Muscle layer of colon (tissue), 2 donors: ENCODE data around the gene ABHD17C.

Source experiments
- H3K27ac ChIP-seq: one replicate; pipeline ENCODE4 v1.7.0; 2013; ENCODE audit warnings: low read depth, mild to moderate bottlenecking, low read length, moderate library complexity
- H3K27me3 ChIP-seq, 2 donors: one replicate each; pipeline ENCODE4 v1.7.0; 2013; ENCODE audit warnings: low read length in 2 of 2, mild to moderate bottlenecking in 2 of 2; ENCODE audit not compliant: insufficient read depth in 2 of 2, control insufficient read depth in 1 of 2
- H3K36me3 ChIP-seq: one replicate; pipeline ENCODE4 v1.7.0; 2013; ENCODE audit warnings: mild to moderate bottlenecking, low read length; ENCODE audit not compliant: insufficient read depth
- H3K4me1 ChIP-seq: one replicate; pipeline ENCODE4 v1.7.0; 2013; ENCODE audit warnings: mild to moderate bottlenecking, low read length; ENCODE audit not compliant: insufficient read depth
- H3K4me3 ChIP-seq, 2 donors: one replicate each; pipeline ENCODE4 v1.7.0; 2013; ENCODE audit warnings: low read length in 2 of 2, low read depth in 1 of 2, mild to moderate bottlenecking in 1 of 2, moderate library complexity in 1 of 2
- H3K9ac ChIP-seq: one replicate; pipeline ENCODE4 v1.7.0; 2013; ENCODE audit warnings: low read length
- H3K9me3 ChIP-seq: one replicate; pipeline ENCODE4 v1.7.0; 2013; ENCODE audit warnings: mild to moderate bottlenecking, low read length
- donor health status: abdominal sarcoma.
- donor health status: Adenocarcinoma of cecum.

ABHD17C gene

GRCh38 chr15:80691575-80691974 lies 3.5 kb upstream of the ABHD17C start:
- H3K27me3 ChIP-seq, result no peaks in the 10 kb centered on the region
- no peak overlapping the region for H3K4me3 ChIP-seq
- H3K9ac ChIP-seq, result no peak overlapping the region
- H3K27ac ChIP-seq, result no peak overlapping the region
- peaks cover 11% of the 10 kb centered on the region for H3K4me1 ChIP-seq
- H3K9me3 ChIP-seq, result no peaks in the 10 kb centered on the region
- H3K36me3 ChIP-seq, result no peaks in the 10 kb centered on the region

- Histone ChIP-seq H3K9ac (peak overlapping the region; percentile 75), H3K36me3 (no peaks in the 10 kb centered on the region), H3K27me3 (no peaks in the 10 kb centered on the region), H3K4me1 (peaks cover 19% of the 10 kb centered on the region), H3K27ac (peak overlapping the region; percentile 75), H3K4me3 (peak overlapping the region; percentile 29 to 92), H3K9me3 (no peaks in the 10 kb centered on the region)
Observed at GRCh38 chr15:80693682-80694610, 1.2 kb upstream of the ABHD17C start.

- Histone ChIP-seq H3K27ac (peak overlapping the region; percentile 75), H3K36me3 (no peaks in the 10 kb centered on the region), H3K4me1 (peaks cover 19% of the 10 kb centered on the region), H3K4me3 (peak overlapping the region; percentile 29 to 92), H3K9me3 (no peaks in the 10 kb centered on the region), H3K9ac (peak overlapping the region; percentile 75), H3K27me3 (no peaks in the 10 kb centered on the region)
Observed at GRCh38 chr15:80694611-80695098, 455 bp upstream of the ABHD17C start.

GRCh38 chr15:80695911-80696661 lies 976 bp downstream of the ABHD17C start:
- Histone ChIP-seq H3K27me3 (no peaks in the 10 kb centered on the region), H3K36me3 (no peaks in the 10 kb centered on the region), H3K9me3 (no peaks in the 10 kb centered on the region), H3K27ac (peak overlapping the region; percentile 10), H3K4me3 (peak overlapping the region; percentile 69 to 73), H3K4me1 (peaks cover 19% of the 10 kb centered on the region), H3K9ac (peak overlapping the region; percentile 14)

- no peaks in the 10 kb centered on the region for H3K36me3 ChIP-seq
- no peaks in the 10 kb centered on the region for H3K9me3 ChIP-seq
- no peak overlapping the region for H3K27ac ChIP-seq
- H3K4me1 ChIP-seq, result peaks cover 25% of the 10 kb centered on the region
- peak overlapping the region; percentile 69 to 73 for H3K4me3 ChIP-seq
- no peaks in the 10 kb centered on the region for H3K27me3 ChIP-seq
- H3K9ac ChIP-seq, result no peak overlapping the region
Observed at GRCh38 chr15:80697075-80697685, 2.1 kb downstream of the ABHD17C start.

GRCh38 chr15:80698676-80699075 lies 3.6 kb downstream of the ABHD17C start:
- H3K36me3 ChIP-seq, result no peaks in the 10 kb centered on the region
- no peaks in the 10 kb centered on the region for H3K9me3 ChIP-seq
- H3K9ac ChIP-seq, result no peak overlapping the region
- no peak overlapping the region for H3K4me3 ChIP-seq
- no peak overlapping the region for H3K27ac ChIP-seq
- peaks cover 35% of the 10 kb centered on the region for H3K4me1 ChIP-seq
- H3K27me3 ChIP-seq, result no peaks in the 10 kb centered on the region

- no peak overlapping the region for H3K4me3 ChIP-seq
- H3K9me3 ChIP-seq, result no peaks in the 10 kb centered on the region
- no peak overlapping the region for H3K27ac ChIP-seq
- H3K36me3 ChIP-seq, result no peaks in the 10 kb centered on the region
- H3K4me1 ChIP-seq, result peaks cover 30% of the 10 kb centered on the region
- no peaks in the 10 kb centered on the region for H3K27me3 ChIP-seq
- H3K9ac ChIP-seq, result no peak overlapping the region
Observed at GRCh38 chr15:80699981-80700380, 4.9 kb downstream of the ABHD17C start.

GRCh38 chr15:80701676-80702311 lies 6.7 kb downstream of the ABHD17C start:
- peaks cover 22% of the 10 kb centered on the region for H3K4me1 ChIP-seq
- H3K9ac ChIP-seq, result no peak overlapping the region
- no peaks in the 10 kb centered on the region for H3K36me3 ChIP-seq
- H3K27me3 ChIP-seq, result no peaks in the 10 kb centered on the region
- H3K27ac ChIP-seq, result peak overlapping the region; percentile 69
- H3K4me3 ChIP-seq, result no peak overlapping the region
- no peaks in the 10 kb centered on the region for H3K9me3 ChIP-seq

- H3K4me1 ChIP-seq, result peaks cover 16% of the 10 kb centered on the region
- H3K4me3 ChIP-seq, result no peak overlapping the region
- H3K27ac ChIP-seq, result peak overlapping the region; percentile 69
- no peak overlapping the region for H3K9ac ChIP-seq
- H3K27me3 ChIP-seq, result no peaks in the 10 kb centered on the region
- no peaks in the 10 kb centered on the region for H3K36me3 ChIP-seq
- no peaks in the 10 kb centered on the region for H3K9me3 ChIP-seq
Observed at GRCh38 chr15:80703081-80703480, 8.0 kb downstream of the ABHD17C start.

- no peak overlapping the region for H3K27ac ChIP-seq
- peaks cover 16% of the 10 kb centered on the region for H3K4me1 ChIP-seq
- no peaks in the 10 kb centered on the region for H3K9me3 ChIP-seq
- no peaks in the 10 kb centered on the region for H3K36me3 ChIP-seq
- H3K27me3 ChIP-seq, result no peaks in the 10 kb centered on the region
- H3K9ac ChIP-seq, result no peak overlapping the region
- no peak overlapping the region for H3K4me3 ChIP-seq
Observed at GRCh38 chr15:80703965-80704364, 8.9 kb downstream of the ABHD17C start.

GRCh38 chr15:80706161-80706560 lies 11.1 kb downstream of the ABHD17C start:
- Histone ChIP-seq H3K27me3 (no peaks in the 10 kb centered on the region), H3K4me1 (peaks cover 16% of the 10 kb centered on the region), H3K27ac (no peak overlapping the region), H3K9ac (no peak overlapping the region), H3K36me3 (no peaks in the 10 kb centered on the region), H3K9me3 (no peaks in the 10 kb centered on the region), H3K4me3 (no peak overlapping the region)
